WTC11 (cell line): ENCODE data around the gene ABCC3. TPM values are rescaled to one million over a fixed set of nuclear protein-coding genes. Genes with fewer than 3 reads are reported as not detected.

Experiments used
- ATAC-seq: fragments of 200-7000 bp; cut with Tn5 transposase; 2 replicates; pipeline ENCODE4 v1.10.0; 2021; ENCODE audit warnings: mild to moderate bottlenecking, moderate library complexity
- CTCF ChIA-PET: fragments of 300-600 bp; sonication (Branson Sonifier 250); formaldehyde crosslinking; loops from one replicate; lab custom pipeline; 2021; ENCODE audit warnings: antibody characterized with exemption; lab: Charles Lee
- POLR2A ChIA-PET: fragments of 350-600 bp; sonication (Branson Sonifier 250); formaldehyde crosslinking; loops from one replicate; lab custom pipeline; 2021; ENCODE audit warnings: antibody characterized with exemption; lab: Charles Lee
- DNase-seq: peaks from one replicate; pipeline ENCODE4 v3.0.0; 2021; ENCODE audit warnings: low spot score
- H3K27ac Mint-ChIP-seq: 2 replicates; pipeline ENCODE4 v1.8.0; 2021; ENCODE audit warnings: mixed read lengths
- H3K27me3 Mint-ChIP-seq: 2 replicates; pipeline ENCODE4 v1.8.0; 2021; ENCODE audit warnings: low read depth, mild to moderate bottlenecking, moderate library complexity, mixed read lengths
- H3K36me3 Mint-ChIP-seq: 2 replicates; pipeline ENCODE4 v1.8.0; 2021; ENCODE audit warnings: mixed read lengths
- H3K4me1 Mint-ChIP-seq: 2 replicates; pipeline ENCODE4 v1.8.0; 2022; ENCODE audit warnings: mixed read lengths
- H3K4me3 Mint-ChIP-seq: 2 replicates; pipeline ENCODE4 v1.8.0; 2021; ENCODE audit warnings: mild to moderate bottlenecking, moderate library complexity, mixed read lengths
- H3K9me3 Mint-ChIP-seq: 2 replicates; pipeline ENCODE4 v1.8.0; 2021; ENCODE audit warnings: mixed read lengths
- AR ChIP-seq: fragments of 250-450 bp; sonication (Bioruptor Pico); IDR thresholded peaks from 2 replicates; pipeline ENCODE4 v1.9.0; 2021; ENCODE audit warnings: mild to moderate bottlenecking
- ATF2 ChIP-seq: sonication (generic); formaldehyde crosslinking; IDR thresholded peaks from 2 replicates; pipeline ENCODE4 v1.8.1; 2022; ENCODE audit warnings: low read depth, missing genetic modification reagents, borderline replicate concordance
- CBFB ChIP-seq: sonication (generic); formaldehyde crosslinking; IDR thresholded peaks from 2 replicates; pipeline ENCODE4 v1.8.1; 2022; ENCODE audit warnings: mild to moderate bottlenecking, low read depth, missing genetic modification reagents
- CDX4 ChIP-seq: fragments of 250-450 bp; sonication (Bioruptor Pico); IDR thresholded peaks from 2 replicates; pipeline ENCODE4 v1.9.0; 2021; ENCODE audit warnings: moderate library complexity, mild to moderate bottlenecking, inconsistent platforms, borderline replicate concordance
- CTCF ChIP-seq: fragments of 200-600 bp; IDR thresholded peaks from 2 replicates; pipeline ENCODE4 v1.8.0; 2022; ENCODE audit warnings: antibody characterized with exemption
- ERG ChIP-seq: fragments of 250-450 bp; sonication (Bioruptor Pico); IDR thresholded peaks from 2 replicates; pipeline ENCODE4 v1.8.0; 2021; ENCODE audit warnings: mild to moderate bottlenecking
- GABPB1 ChIP-seq: sonication (generic); formaldehyde crosslinking; IDR thresholded peaks from 2 replicates; pipeline ENCODE4 v1.8.1; 2023; ENCODE audit warnings: mild to moderate bottlenecking, missing genetic modification reagents
- GTF2I ChIP-seq: fragments of 250-450 bp; sonication (Bioruptor Pico); conservative IDR thresholded peaks from 2 replicates; pipeline ENCODE4 v1.4.0; 2021; ENCODE audit warnings: mild to moderate bottlenecking
- JUN ChIP-seq: sonication (generic); formaldehyde crosslinking; IDR thresholded peaks from 2 replicates; pipeline ENCODE4 v1.8.0; 2023; ENCODE audit warnings: mild to moderate bottlenecking, missing genetic modification reagents
- MAX ChIP-seq: sonication (generic); formaldehyde crosslinking; IDR thresholded peaks from 2 replicates; pipeline ENCODE4 v1.8.0; 2022; ENCODE audit warnings: mild to moderate bottlenecking, missing genetic modification reagents
- NR3C1 ChIP-seq: sonication (generic); formaldehyde crosslinking; conservative IDR thresholded peaks from 2 replicates; pipeline ENCODE4 v1.8.1; 2023; ENCODE audit warnings: low read depth, mild to moderate bottlenecking, missing genetic modification reagents
- ZNF396 ChIP-seq: fragments of 250-450 bp; sonication (Bioruptor Pico); IDR thresholded peaks from 2 replicates; pipeline ENCODE4 v1.8.0; 2021; ENCODE audit warnings: mild to moderate bottlenecking, moderate library complexity, borderline replicate concordance
- total RNA-seq: library from RNA; stranded (reverse); gene quantifications from 3 replicates; pipeline ENCODE4 v1.2.3, GENCODE V29; 2021

ABCC3 gene
- total RNA-seq, 1 experiment from 2014 or later, result 0.92 TPM

GRCh38 chr17:50642722-50643656, 8.3 kb downstream of the ABCC3 start:
- Mint-ChIP-seq H3K9me3 (no peaks in the 10 kb centered on the region), H3K27me3 (peaks cover 3% of the 10 kb centered on the region; the same call in 1 of the 2 replicates), H3K27ac (no peak overlapping the region), H3K4me1 (peaks cover 6% of the 10 kb centered on the region), H3K36me3 (no peaks in the 10 kb centered on the region), H3K4me3 (no peak overlapping the region)
- DNase-seq (no peak), ATAC-seq (no peak)
- CTCF ChIA-PET, result no interaction called here
- TF ChIP-seq GABPB1 (CRISPR knock-in tag) (0 out of 2 replicates have a peak, but pooled peaks have one; percentile 32), GTF2I (CRISPR knock-in tag) (no peak)
- POLR2A ChIA-PET, result no interaction called here

GRCh38 chr17:50645748-50646682, 11.3 kb downstream of the ABCC3 start:
- CTCF ChIA-PET, result interaction anchor here (1.2 kb wide), 1 partner anchor 20 kb away, joined by 3 read pairs; no protein-coding TSS in a partner anchor
- POLR2A ChIA-PET, result no interaction called here

More at GRCh38 chr17:50645748-50646682, 11.3 kb downstream of the ABCC3 start:
- Mint-ChIP-seq H3K4me3 (no peak overlapping the region), H3K9me3 (no peaks in the 10 kb centered on the region)
- TF ChIP-seq NR3C1 (CRISPR knock-in tag) (no peak), ERG (CRISPR knock-in tag) (no peak), ATF2 (CRISPR knock-in tag) (no peak), AR (CRISPR knock-in tag) (no peak), CTCF (no peak), ZNF396 (CRISPR knock-in tag) (no peak), CBFB (CRISPR knock-in tag) (no peak), CDX4 (no peak), MAX (CRISPR knock-in tag) (no peak), JUN (CRISPR knock-in tag) (no peak)
- TF ChIP-seq, all 79 proteins: peak for 0
- H3K27ac Mint-ChIP-seq, result no peak overlapping the region
- H3K4me1 Mint-ChIP-seq, result peaks cover 5% of the 10 kb centered on the region
- DNase-seq, result no peak
- no peaks in the 10 kb centered on the region for H3K36me3 Mint-ChIP-seq
- peaks cover 3% of the 10 kb centered on the region; the same call in 1 of the 2 replicates for H3K27me3 Mint-ChIP-seq
- no peak for ATAC-seq
